Measurements from ENCODE around the gene LGMN.

The LGMN gene

DNA sequence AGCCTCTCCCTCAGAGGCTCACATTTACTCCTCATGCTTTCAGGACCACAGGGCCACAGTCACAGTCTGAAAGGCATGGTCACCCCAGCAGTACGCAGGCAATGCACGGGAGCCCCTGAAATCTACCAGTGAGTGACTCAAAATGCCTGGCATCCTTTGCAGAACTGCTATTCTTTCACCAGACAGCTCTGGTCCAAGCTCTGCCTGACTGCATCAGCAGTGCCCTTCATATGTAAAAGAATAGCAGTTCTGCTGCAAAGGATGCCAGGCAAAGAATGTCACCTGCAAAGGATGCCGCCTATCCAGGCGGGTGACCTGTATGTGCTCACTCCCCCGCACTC lies 38.5 kb downstream of the LGMN start:
- CTCF ChIA-PET, result no interaction called here
- Histone ChIP-seq H3K9me3 (ENCODE audit: control insufficient read depth, insufficient read depth, low read depth, low read length) (no peaks in the 10 kb centered on the region), H3K36me3 (ENCODE audit: control insufficient read depth in 2 of 2, insufficient read depth in 1 of 2, low read length in 2 of 2) (peaks cover 0 to 68% of the 10 kb centered on the region in 2 experiments; a peak in 2 of 3 replicates), H3K4me1 (ENCODE audit: control insufficient read depth, insufficient read depth, low read length) (no peaks in the 10 kb centered on the region), H3K27ac (ENCODE audit: extremely low read depth, low read depth, low read length) (no peak overlapping the region), H3K4me3 (ENCODE audit: low read depth, low read length) (no peak overlapping the region)
- POLR2A ChIA-PET, result no interaction called here
- TF ChIP-seq GLI2 (tag by site-specific recombination; IDR thresholded peaks at IDR 0.05; ENCODE audit: borderline replicate concordance, low read depth) (no peak), ZNF157 (tag by site-specific recombination; IDR thresholded peaks at IDR 0.05) (0 out of 2 replicates have a peak, but pooled peaks have one; percentile 19)

DNA sequence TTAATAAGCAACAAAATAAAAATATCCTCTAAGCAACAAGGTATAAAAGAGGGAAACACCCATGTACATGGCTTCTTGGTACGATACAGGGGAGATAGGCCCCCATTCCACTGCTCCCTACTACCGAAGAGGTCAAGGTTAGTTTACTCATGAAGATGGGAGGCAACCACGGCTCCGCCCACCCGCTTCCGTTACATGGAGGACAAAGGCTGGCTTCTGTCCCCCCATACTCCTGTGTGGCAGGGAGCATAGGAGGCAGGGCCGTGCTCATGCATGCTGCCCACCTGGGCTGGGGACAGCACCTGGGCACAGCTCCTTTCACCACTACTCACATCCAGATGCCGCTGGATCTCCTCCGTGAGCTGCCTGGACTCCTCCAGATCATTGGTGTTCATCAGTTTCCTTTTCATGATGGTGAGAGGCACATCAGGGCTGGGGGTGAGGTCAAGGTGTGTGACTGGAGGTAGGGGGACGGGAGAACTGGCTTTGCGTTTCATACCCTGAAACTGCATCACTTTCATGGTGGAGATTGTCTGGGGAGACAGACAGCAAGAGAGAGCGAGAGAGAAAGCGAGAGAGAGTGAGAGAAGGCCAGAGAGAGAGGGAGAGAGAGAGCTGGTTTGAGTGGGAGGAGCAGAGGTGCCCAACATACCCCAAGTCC lies 39.0 kb downstream of the LGMN start:
- Histone ChIP-seq H3K36me3 (ENCODE audit: control insufficient read depth in 2 of 2, insufficient read depth in 1 of 2, low read length in 2 of 2) (peaks cover 0 to 73% of the 10 kb centered on the region in 2 experiments; a peak in 2 of 3 replicates), H3K27ac (ENCODE audit: extremely low read depth, low read depth, low read length) (no peak overlapping the region), H3K9me3 (ENCODE audit: control insufficient read depth, insufficient read depth, low read depth, low read length) (no peaks in the 10 kb centered on the region), H3K4me3 (ENCODE audit: low read depth, low read length) (no peak overlapping the region), H3K4me1 (ENCODE audit: control insufficient read depth, insufficient read depth, low read length) (no peaks in the 10 kb centered on the region)
- ChIA-PET POLR2A (interaction anchor here (1.6 kb wide), 1 partner anchor 39 kb away, joined by 3 read pairs; the partner anchor contains the start of gene LGMN), CTCF (interaction anchor here (0.7 kb wide), 2 partner anchors 23 to 574 kb away, joined by 4 to 5 read pairs; no protein-coding TSS in a partner anchor)
- TF ChIP-seq ZNF596 (tag by site-specific recombination; IDR thresholded peaks at IDR 0.05) (0 out of 2 replicates have a peak, but pooled peaks have one; percentile 27), MZF1 (tag by site-specific recombination; IDR thresholded peaks at IDR 0.05; ENCODE audit: borderline replicate concordance) (no peak), PRDM1 (tag by site-specific recombination; IDR thresholded peaks at IDR 0.05) (peak; percentile 95)
- TF ChIP-seq, protein P1, sequence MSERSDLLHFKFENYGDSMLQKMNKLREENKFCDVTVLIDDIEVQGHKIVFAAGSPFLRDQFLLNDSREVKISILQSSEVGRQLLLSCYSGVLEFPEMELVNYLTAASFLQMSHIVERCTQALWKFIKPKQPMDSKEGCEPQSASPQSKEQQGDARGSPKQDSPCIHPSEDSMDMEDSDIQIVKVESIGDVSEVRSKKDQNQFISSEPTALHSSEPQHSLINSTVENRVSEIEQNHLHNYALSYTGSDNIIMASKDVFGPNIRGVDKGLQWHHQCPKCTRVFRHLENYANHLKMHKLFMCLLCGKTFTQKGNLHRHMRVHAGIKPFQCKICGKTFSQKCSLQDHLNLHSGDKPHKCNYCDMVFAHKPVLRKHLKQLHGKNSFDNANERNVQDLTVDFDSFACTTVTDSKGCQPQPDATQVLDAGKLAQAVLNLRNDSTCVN (tag by site-specific recombination; optimal IDR thresholded peaks at IDR 0.05), result no peak

DNA sequence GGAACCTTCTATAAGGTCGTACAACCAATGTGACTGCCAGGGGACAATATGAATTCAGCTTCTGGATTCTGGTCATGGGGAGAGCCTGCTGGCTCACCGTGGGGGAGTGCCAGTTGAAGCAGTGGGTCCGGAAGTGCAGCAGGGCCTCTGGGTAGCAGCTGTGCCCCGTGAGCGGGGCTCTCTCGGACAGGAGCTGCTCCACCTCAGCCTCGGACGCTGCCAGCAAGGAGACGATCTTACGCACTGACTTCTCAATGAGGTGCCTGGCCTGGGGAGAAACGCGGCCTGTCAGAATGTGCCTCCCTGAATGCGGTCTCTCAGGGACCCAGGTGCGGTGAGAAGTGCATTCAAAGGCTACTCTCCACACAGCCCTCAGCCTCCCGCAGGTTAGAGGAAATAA lies 42.0 kb downstream of the LGMN start:
- Histone ChIP-seq H3K36me3 (ENCODE audit: control insufficient read depth in 2 of 2, insufficient read depth in 1 of 2, low read length in 2 of 2) (peaks cover 0 to 56% of the 10 kb centered on the region in 2 experiments; a peak in 2 of 3 replicates), H3K4me3 (ENCODE audit: low read depth, low read length) (no peak overlapping the region), H3K4me1 (ENCODE audit: control insufficient read depth, insufficient read depth, low read length) (no peaks in the 10 kb centered on the region), H3K27ac (ENCODE audit: extremely low read depth, low read depth, low read length) (no peak overlapping the region), H3K9me3 (ENCODE audit: control insufficient read depth, insufficient read depth, low read depth, low read length) (no peaks in the 10 kb centered on the region)
- no peak for TF ChIP-seq SALL2 (tag by site-specific recombination; IDR thresholded peaks at IDR 0.05; ENCODE audit: borderline replicate concordance)
- no peak for TF ChIP-seq ZNF571 (tag by site-specific recombination; IDR thresholded peaks at IDR 0.05)
- no peak for TF ChIP-seq ZFHX2 (tag by site-specific recombination; conservative IDR thresholded peaks at IDR 0.05)
- TF ChIP-seq, protein P2, sequence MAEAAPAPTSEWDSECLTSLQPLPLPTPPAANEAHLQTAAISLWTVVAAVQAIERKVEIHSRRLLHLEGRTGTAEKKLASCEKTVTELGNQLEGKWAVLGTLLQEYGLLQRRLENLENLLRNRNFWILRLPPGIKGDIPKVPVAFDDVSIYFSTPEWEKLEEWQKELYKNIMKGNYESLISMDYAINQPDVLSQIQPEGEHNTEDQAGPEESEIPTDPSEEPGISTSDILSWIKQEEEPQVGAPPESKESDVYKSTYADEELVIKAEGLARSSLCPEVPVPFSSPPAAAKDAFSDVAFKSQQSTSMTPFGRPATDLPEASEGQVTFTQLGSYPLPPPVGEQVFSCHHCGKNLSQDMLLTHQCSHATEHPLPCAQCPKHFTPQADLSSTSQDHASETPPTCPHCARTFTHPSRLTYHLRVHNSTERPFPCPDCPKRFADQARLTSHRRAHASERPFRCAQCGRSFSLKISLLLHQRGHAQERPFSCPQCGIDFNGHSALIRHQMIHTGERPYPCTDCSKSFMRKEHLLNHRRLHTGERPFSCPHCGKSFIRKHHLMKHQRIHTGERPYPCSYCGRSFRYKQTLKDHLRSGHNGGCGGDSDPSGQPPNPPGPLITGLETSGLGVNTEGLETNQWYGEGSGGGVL (tag by site-specific recombination; IDR thresholded peaks at IDR 0.05), result no peak
- no peak for TF ChIP-seq OSR2 (tag by site-specific recombination; IDR thresholded peaks at IDR 0.05)
- ChIA-PET POLR2A (interaction anchor here (0.8 kb wide), 1 partner anchor 12 kb away, joined by 3 read pairs; no protein-coding TSS in a partner anchor), CTCF (no interaction called here)

DNA sequence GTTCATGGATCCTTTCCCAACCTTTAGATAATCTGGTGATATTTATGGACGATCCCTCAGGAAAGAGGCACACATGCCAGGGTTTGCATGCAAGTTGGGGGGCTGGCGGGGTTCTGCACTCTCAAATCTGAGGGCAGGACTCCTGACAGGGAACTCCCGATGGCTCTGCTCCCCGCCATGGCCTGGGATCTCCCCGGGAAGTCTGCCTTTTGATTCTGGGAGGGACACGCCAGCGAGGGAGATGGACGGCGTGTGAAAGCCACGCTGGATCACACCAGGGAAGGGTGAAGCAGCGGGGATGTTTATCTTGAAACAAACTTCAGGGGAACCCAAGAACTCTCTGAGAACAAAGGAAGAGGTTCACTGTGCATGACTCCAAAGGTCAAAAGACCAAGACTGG lies 43.6 kb downstream of the LGMN start:
- Histone ChIP-seq H3K27ac (ENCODE audit: extremely low read depth, low read depth, low read length) (no peak overlapping the region), H3K4me3 (ENCODE audit: low read depth, low read length) (no peak overlapping the region), H3K9me3 (ENCODE audit: control insufficient read depth, insufficient read depth, low read depth, low read length) (no peaks in the 10 kb centered on the region), H3K36me3 (ENCODE audit: control insufficient read depth in 2 of 2, insufficient read depth in 1 of 2, low read length in 2 of 2) (peaks cover 0 to 41% of the 10 kb centered on the region in 2 experiments; a peak in 2 of 3 replicates), H3K4me1 (ENCODE audit: control insufficient read depth, insufficient read depth, low read length) (no peaks in the 10 kb centered on the region)
- CTCF ChIA-PET, result no interaction called here
- POLR2A ChIA-PET, result no interaction called here
- TF ChIP-seq ZIC2 (tag by site-specific recombination; IDR thresholded peaks at IDR 0.05), result no peak
- no peak for TF ChIP-seq ZNF114 (tag by site-specific recombination; IDR thresholded peaks at IDR 0.05)
- TF ChIP-seq ZNF624 (tag by site-specific recombination; IDR thresholded peaks at IDR 0.05), result no peak
- no peak for TF ChIP-seq ZNF501 (tag by site-specific recombination; IDR thresholded peaks at IDR 0.05)
- no peak for TF ChIP-seq ZNF623 (tag by site-specific recombination; IDR thresholded peaks at IDR 0.05)
- TF ChIP-seq SP7 (tag by site-specific recombination; IDR thresholded peaks at IDR 0.05), result no peak
- TF ChIP-seq ZNF248 (tag by site-specific recombination; IDR thresholded peaks at IDR 0.05), result no peak
- TF ChIP-seq ZNF19 (tag by site-specific recombination; IDR thresholded peaks at IDR 0.05; ENCODE audit: low read depth), result no peak
- TF ChIP-seq ZNF626 (tag by site-specific recombination; IDR thresholded peaks at IDR 0.05), result no peak
- TF ChIP-seq, protein P3, sequence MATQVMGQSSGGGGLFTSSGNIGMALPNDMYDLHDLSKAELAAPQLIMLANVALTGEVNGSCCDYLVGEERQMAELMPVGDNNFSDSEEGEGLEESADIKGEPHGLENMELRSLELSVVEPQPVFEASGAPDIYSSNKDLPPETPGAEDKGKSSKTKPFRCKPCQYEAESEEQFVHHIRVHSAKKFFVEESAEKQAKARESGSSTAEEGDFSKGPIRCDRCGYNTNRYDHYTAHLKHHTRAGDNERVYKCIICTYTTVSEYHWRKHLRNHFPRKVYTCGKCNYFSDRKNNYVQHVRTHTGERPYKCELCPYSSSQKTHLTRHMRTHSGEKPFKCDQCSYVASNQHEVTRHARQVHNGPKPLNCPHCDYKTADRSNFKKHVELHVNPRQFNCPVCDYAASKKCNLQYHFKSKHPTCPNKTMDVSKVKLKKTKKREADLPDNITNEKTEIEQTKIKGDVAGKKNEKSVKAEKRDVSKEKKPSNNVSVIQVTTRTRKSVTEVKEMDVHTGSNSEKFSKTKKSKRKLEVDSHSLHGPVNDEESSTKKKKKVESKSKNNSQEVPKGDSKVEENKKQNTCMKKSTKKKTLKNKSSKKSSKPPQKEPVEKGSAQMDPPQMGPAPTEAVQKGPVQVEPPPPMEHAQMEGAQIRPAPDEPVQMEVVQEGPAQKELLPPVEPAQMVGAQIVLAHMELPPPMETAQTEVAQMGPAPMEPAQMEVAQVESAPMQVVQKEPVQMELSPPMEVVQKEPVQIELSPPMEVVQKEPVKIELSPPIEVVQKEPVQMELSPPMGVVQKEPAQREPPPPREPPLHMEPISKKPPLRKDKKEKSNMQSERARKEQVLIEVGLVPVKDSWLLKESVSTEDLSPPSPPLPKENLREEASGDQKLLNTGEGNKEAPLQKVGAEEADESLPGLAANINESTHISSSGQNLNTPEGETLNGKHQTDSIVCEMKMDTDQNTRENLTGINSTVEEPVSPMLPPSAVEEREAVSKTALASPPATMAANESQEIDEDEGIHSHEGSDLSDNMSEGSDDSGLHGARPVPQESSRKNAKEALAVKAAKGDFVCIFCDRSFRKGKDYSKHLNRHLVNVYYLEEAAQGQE (tag by site-specific recombination; IDR thresholded peaks at IDR 0.05), result no peak
- no peak for TF ChIP-seq ZBTB1 (tag by site-specific recombination; IDR thresholded peaks at IDR 0.05)
- no peak for TF ChIP-seq ZNF830 (tag by site-specific recombination; IDR thresholded peaks at IDR 0.05; ENCODE audit: low read depth)

Measured in HEK293 (cell line).